GM19099 (cell line): Measurements from ENCODE around the gene ADGRG6.

Source experiments
- POLR2A ChIP-seq: IDR thresholded peaks from 3 replicates; pipeline ENCODE4 v1.6.1; 2011; ENCODE audit warnings: low read depth; ENCODE audit not compliant: insufficient read length; ENCODE audit errors: extremely low read depth

Gene ADGRG6

DNA sequence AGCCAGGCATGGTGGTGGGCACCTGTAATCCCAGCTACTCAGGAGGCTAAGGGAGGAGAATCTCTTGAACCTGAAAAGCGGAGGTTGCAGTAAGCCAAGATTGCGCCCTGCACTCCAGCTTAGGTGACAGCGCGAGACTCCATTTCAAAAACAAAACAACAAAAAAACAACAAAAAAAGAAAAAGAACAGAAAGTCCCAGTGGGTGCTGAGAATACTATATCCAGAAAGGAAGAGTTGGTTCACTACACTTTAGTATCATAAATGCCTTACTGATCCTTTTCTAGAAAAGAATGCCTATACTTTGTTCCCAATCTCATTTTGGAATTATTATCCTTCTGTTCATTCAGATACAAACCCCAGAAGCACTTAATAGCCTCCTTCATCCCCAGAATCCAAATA, 20.9 kb upstream of the ADGRG6 start:
- no peak for TF ChIP-seq POLR2A

DNA sequence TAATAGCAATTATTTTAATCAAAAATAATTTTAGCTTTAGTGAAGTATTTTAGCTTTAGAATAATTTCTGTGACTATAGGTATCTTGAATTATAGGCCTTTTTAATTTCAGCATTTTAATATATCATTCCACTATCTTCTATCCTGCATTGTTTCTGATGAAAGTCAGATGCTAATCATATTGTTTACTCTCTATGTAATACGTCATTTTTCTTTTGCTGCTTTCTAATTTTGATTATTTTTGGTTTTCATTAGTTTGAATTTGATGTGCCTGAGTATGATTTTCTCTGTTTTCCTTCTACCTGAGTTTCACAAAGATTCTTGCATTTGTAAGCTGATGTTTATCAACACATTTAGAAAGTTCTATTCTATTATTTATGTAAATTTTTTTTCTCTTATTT, 17.4 kb upstream of the ADGRG6 start:
- TF ChIP-seq POLR2A, result no peak

DNA sequence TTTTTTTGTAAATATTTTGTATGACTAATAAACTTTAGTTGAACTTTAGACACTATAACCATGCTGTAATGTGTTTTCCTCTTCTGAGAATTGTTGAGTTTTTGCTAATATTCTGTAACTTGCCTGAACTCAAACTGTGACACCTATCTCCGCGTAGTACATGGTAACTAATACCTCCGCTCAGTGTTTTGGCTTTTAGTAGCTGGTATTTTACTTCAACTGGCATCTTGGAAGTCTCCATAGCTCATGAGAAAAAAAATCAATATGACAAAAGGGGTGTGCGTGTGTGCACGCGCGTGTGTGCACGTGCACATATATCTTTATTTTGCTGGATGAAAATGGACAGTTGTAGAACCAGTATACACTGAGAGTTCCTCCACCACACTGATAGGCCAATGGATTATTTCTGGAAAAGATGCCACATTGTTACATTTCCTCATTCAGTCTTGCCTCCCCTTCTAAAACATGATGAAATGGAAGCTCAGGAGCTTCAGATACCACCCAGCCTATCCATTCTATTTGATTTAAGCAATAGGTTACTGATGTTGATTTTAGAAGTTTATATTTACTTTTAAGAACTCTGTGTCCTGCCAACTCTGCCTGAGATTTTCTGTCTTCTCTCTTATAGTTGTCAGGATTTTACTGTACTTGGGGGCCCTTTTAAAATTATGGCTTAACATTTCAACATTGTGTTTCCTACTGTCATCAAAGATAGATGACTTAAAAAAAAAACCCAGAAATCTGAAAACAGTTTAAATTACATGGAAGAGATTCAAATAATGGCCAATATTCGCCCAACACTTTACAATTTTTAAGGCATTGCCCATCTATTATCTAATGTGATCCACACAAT, 16.3 kb upstream of the ADGRG6 start:
- no peak for TF ChIP-seq POLR2A

DNA sequence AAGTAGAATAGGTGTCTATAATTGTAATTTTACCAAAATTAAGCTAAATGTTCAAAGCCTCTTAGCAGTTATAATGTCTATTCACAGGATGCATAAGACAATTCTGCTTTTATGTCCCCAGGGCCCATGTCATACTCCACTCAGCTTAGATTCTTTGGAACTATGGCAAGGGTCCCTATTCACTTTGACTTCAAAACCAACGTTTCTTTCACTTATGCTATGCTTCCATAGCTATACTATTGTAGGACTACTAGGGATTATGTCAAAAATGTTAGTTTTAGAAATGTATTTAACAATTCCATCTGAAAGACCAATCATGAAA, 15.8 kb upstream of the ADGRG6 start:
- TF ChIP-seq POLR2A, result no peak

GRCh38 chr6:142289687-142290086, 12.1 kb upstream of the ADGRG6 start:
- no peak for TF ChIP-seq POLR2A

DNA sequence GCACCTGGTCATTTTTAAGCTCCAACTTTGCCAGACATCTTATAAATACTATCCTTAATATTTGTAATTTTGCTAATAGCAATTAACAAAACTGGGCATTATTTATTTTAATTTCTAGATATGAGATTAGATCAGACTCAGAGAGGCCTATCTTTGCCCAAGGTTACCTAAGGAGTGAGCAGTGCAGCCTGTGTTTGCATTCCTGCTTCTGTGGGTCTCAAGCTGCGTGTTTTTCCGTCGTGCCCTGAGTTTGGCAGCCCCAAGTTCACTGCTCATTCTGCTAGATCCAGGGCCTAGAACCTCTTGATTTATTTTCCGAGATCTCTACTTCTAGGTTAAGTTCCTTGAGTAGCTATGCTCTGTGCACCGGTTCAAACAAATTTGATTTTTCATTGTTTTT, 11.0 kb upstream of the ADGRG6 start:
- TF ChIP-seq POLR2A, result no peak

DNA sequence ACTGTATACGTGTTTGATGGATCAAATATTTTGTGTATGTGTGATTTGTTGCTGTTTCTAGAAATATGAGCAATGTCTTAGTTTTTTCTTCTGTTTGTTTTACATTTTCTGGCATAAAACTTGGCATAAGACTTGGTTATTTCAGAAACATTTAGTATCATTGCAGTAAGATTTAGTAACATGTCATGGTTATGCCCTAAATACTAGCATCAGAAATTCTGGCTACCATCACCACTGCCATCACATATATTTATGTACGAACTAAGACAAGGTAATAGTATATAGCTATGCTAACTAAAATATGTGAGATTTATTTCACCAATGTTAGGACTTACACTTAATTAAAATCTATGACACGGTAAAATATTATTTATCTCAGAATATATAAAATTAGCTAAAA, 10.3 kb upstream of the ADGRG6 start:
- no peak for TF ChIP-seq POLR2A

- TF ChIP-seq POLR2A, result no peak
Measured at GRCh38 chr6:142292166-142292924, 9.5 kb upstream of the ADGRG6 start.

DNA sequence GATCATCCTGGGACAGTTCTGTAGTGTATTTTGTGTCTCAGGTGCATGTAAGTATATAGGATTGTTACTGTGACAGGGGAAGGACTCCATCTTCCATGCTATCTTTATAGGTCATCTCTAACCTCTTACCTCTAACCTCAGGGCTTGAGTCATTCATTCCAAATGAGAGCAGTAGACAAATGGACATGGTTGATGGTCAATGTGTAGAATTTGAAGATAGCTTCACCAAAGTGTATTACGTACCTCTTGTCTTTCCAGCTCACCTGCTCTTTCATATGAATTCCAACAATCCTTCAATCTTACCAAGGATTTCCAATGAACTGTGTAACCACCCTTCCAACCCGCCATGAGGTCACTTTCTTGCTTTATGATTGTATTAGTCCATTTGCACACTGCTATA, 8.7 kb upstream of the ADGRG6 start:
- TF ChIP-seq POLR2A, result no peak

DNA sequence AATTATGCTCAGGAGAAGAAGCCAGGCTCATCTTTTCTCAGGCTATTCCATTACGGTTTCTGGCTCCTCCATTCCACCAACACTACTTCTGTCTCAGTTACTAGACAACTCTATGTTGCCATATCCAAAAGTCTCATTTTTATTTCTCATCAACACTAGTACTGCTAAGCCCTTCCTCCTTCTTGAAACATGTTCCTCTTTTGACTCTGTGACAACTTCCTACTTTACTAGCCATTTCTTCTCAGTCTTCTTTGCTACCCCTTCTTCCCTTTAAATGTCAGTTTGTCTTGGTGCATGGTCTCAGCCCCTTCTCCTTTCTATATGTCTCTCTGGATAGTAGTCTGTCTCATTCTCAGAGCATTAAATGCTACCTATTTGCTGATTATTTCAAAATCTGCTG, 7.1 kb upstream of the ADGRG6 start:
- no peak for TF ChIP-seq POLR2A

GRCh38 chr6:142296975-142297604, 4.7 kb upstream of the ADGRG6 start:
- TF ChIP-seq POLR2A, result no peak

DNA sequence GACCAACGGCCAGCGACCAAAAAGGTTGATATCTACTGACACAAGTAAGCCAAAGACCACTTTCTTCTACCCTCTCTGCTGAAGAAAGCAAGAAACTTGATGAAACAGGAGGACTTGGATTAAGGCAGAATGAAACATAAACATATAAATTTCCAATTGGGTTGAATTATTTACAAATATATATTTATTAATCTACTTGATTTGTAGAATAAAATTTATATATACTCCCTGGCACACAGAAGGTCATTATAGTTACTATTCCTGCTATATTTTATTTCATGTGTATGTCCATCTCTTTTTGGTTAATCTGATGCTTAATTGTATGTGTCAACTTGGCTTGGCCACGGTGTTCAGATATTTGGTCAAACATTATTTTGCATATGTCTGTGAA, 4.2 kb upstream of the ADGRG6 start:
- TF ChIP-seq POLR2A, result no peak

DNA sequence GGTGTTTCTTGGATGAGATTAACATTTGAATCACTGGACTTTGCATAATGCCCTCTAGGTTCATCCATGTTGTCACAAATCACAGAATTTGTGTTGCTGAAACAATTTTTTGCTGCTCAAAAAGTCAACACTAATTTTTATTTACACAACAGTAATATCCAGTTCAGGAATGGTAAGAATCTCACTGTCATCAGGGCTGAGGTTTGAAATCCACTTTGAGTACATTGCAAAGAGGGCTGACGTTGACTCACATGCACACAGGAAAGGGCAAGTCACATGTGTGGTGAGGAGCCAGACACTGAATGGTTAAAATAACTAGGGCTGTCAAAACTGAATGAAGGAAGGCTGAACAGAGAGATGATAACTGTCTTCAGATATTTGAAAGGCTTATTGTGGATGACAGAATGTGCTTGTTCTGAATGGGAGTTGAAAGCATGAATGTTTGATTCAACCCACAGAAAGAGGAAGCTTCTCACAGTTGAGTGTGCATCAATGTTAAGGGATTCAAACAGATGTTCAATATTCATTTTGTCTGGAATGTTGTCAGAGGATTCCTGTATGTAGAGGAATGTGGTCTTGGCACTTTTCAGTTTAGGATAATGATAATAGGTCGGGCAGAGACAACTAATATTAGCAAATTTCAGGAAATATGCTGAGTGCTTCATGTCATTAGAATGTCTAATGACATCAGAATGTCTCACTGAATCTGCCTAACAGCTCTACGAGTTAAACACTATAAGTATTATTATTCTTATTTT, 3.6 kb upstream of the ADGRG6 start:
- no peak for TF ChIP-seq POLR2A

- no peak for TF ChIP-seq POLR2A
Measured at GRCh38 chr6:142300302-142300701, 1.5 kb upstream of the ADGRG6 start.
